Loucy (cell line): ENCODE data around the gene GPR146.
"Not testable (repeated sequence)": the region's sequence is repeated elsewhere in the genome, so short reads cannot be mapped to it uniquely, and the experiment has no call there.

Source experiments
- H2AFZ ChIP-seq: fragments of 200-600 bp; sonication (generic); 2 replicates; pipeline ENCODE4 v1.6.0; 2016; ENCODE audit warnings: antibody characterized with exemption, mild to moderate bottlenecking, low read length, moderate library complexity
- H3F3A ChIP-seq: fragments of 200-600 bp; 2 replicates; pipeline ENCODE4 v1.6.0; 2016; ENCODE audit warnings: antibody characterized with exemption, low read depth, mild to moderate bottlenecking
- H3K27me3 ChIP-seq: fragments of 200-600 bp; sonication (generic); 2 replicates; pipeline ENCODE4 v1.6.1; 2014; ENCODE audit warnings: low read length, mild to moderate bottlenecking; ENCODE audit not compliant: insufficient read depth, poor library complexity, severe bottlenecking
- H3K36me3 ChIP-seq: fragments of 200-600 bp; sonication (generic); 2 replicates; pipeline ENCODE4 v1.6.1; 2016; ENCODE audit warnings: low read length; ENCODE audit not compliant: insufficient read depth
- H3K4me1 ChIP-seq: fragments of 200-600 bp; sonication (generic); 2 replicates; pipeline ENCODE4 v1.5.1; 2014; ENCODE audit warnings: low read length, mild to moderate bottlenecking; ENCODE audit not compliant: insufficient read depth, poor library complexity, severe bottlenecking
- H3K4me2 ChIP-seq: fragments of 200-600 bp; sonication (generic); 2 replicates; pipeline ENCODE4 v1.6.0; 2014; ENCODE audit warnings: antibody characterized with exemption, low read length, low read depth, mild to moderate bottlenecking; ENCODE audit not compliant: poor library complexity, severe bottlenecking
- H3K4me3 ChIP-seq: fragments of 200-600 bp; sonication (generic); 2 replicates; pipeline ENCODE4 v1.5.1; 2014; ENCODE audit warnings: low read length, mild to moderate bottlenecking, mixed read lengths; ENCODE audit not compliant: poor library complexity, severe bottlenecking
- H3K79me2 ChIP-seq: fragments of 200-600 bp; sonication (generic); 2 replicates; pipeline ENCODE4 v1.6.1; 2014; ENCODE audit warnings: low read length; ENCODE audit not compliant: insufficient read depth
- H3K9ac ChIP-seq: fragments of 200-600 bp; sonication (generic); 2 replicates; pipeline ENCODE4 v1.6.0; 2014; ENCODE audit warnings: mild to moderate bottlenecking, low read depth, low read length, moderate library complexity; ENCODE audit not compliant: poor library complexity, severe bottlenecking
- H3K9me2 ChIP-seq: fragments of 200-600 bp; sonication (generic); replicated peaks from 2 replicates; pipeline ENCODE4 v1.6.1; 2016; ENCODE audit warnings: low read depth, low read length, mixed read lengths
- H3K9me3 ChIP-seq: fragments of 200-600 bp; sonication (generic); 2 replicates; pipeline ENCODE4 v1.6.1; 2014; ENCODE audit warnings: mild to moderate bottlenecking, antibody characterized with exemption, low read length, low read depth; ENCODE audit not compliant: insufficient read depth
- H4K20me1 ChIP-seq: fragments of 200-600 bp; sonication (generic); 2 replicates; pipeline ENCODE4 v1.6.0; 2014; ENCODE audit warnings: antibody characterized with exemption, low read length, mild to moderate bottlenecking; ENCODE audit not compliant: insufficient read depth, poor library complexity, severe bottlenecking
- EZH2phosphoT487 ChIP-seq: fragments of 200-600 bp; IDR thresholded peaks from 2 replicates; pipeline ENCODE4 v1.6.1; 2018; ENCODE audit warnings: antibody characterized with exemption, mild to moderate bottlenecking, moderate library complexity, borderline replicate concordance
- TF ChIP-seq, protein P1 (sequence below): fragments of 200-600 bp; sonication (generic); conservative IDR thresholded peaks from 2 replicates; pipeline ENCODE4 v1.5.1; 2014; ENCODE audit warnings: mild to moderate bottlenecking, antibody characterized with exemption, low read length

The GPR146 gene

DNA sequence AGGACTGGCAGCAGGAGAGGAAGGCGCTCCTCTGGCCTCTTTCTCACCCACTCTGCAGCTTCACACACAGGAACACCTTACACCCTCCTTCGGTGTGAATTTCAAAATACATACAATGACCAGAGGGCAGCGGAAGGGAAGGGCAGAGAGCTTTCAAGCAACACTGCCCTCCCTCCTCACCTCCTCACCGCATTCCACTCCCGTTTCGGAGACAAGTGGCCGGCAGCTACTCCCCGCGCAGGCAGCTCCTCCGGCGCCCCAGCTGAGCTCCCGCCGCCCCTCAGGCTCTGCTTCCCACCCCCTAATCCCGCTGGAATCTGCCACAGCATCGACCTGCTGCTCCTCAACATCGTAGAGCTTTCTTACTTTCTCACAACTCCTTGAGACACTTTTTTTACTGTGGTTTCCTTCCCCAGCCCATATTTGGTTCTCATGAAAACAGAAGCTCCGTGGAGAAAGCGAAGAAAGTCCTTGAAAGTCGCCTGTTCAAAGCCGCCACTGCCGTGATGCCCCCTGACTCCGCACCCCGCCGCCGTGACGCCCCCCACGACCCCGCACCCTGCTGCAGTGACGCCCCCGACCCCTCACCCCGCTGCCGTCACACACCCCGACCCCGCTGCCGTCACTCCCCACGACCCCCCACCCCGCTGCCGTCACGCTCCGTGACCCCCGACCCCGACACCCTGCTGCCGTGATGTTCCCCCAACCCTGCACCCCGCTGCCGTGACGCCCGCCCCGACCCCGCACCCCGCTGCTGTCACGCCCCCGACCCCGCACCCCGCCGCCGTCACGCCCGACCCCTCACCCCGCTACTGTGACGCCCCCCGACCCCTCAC is 29.0 kb downstream of the GPR146 start:
- Histone ChIP-seq H3K9me3 (no peaks in the 10 kb centered on the region), H3F3A (0 out of 2 replicates have a peak, but pooled peaks cover 3% of the 10 kb centered on the region), H2AFZ (no peak overlapping the region), H3K9me2 (no peaks in the 10 kb centered on the region), H3K4me3 (no peak overlapping the region), H3K9ac (no peak overlapping the region), H4K20me1 (no peaks in the 10 kb centered on the region), H3K79me2 (no peaks in the 10 kb centered on the region), H3K4me2 (no peak overlapping the region), H3K36me3 (no peaks in the 10 kb centered on the region), H3K4me1 (no peaks in the 10 kb centered on the region), H3K27me3 (no peaks in the 10 kb centered on the region)
- TF ChIP-seq, protein P1, sequence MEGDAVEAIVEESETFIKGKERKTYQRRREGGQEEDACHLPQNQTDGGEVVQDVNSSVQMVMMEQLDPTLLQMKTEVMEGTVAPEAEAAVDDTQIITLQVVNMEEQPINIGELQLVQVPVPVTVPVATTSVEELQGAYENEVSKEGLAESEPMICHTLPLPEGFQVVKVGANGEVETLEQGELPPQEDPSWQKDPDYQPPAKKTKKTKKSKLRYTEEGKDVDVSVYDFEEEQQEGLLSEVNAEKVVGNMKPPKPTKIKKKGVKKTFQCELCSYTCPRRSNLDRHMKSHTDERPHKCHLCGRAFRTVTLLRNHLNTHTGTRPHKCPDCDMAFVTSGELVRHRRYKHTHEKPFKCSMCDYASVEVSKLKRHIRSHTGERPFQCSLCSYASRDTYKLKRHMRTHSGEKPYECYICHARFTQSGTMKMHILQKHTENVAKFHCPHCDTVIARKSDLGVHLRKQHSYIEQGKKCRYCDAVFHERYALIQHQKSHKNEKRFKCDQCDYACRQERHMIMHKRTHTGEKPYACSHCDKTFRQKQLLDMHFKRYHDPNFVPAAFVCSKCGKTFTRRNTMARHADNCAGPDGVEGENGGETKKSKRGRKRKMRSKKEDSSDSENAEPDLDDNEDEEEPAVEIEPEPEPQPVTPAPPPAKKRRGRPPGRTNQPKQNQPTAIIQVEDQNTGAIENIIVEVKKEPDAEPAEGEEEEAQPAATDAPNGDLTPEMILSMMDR: no peak
- TF ChIP-seq EZH2phosphoT487: no peak

DNA sequence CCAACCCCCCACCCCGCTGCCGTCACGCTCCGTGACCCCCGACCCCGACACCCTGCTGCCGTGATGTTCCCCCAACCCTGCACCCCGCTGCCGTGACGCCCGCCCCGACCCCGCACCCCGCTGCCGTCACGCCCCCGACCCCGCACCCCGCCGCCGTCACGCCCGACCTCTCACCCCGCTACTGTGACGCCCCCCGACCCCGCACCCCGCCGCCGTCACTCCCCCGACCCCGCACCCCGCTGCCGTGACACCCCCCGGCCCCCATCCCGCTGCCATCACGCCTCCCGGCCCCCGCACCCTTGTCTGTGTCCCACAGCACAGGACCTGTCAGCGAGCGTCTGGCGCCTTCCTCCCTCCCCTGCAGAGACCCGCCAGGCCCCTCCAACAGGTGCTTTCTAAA is 29.7 kb downstream of the GPR146 start:
- not testable (repeated sequence) for H3K79me2 ChIP-seq, H3K4me3 ChIP-seq, H3K9me2 ChIP-seq, H3F3A ChIP-seq, H3K4me1 ChIP-seq, H4K20me1 ChIP-seq, H3K9me3 ChIP-seq, H3K27me3 ChIP-seq, H3K36me3 ChIP-seq, H2AFZ ChIP-seq, H3K9ac ChIP-seq, H3K4me2 ChIP-seq

DNA sequence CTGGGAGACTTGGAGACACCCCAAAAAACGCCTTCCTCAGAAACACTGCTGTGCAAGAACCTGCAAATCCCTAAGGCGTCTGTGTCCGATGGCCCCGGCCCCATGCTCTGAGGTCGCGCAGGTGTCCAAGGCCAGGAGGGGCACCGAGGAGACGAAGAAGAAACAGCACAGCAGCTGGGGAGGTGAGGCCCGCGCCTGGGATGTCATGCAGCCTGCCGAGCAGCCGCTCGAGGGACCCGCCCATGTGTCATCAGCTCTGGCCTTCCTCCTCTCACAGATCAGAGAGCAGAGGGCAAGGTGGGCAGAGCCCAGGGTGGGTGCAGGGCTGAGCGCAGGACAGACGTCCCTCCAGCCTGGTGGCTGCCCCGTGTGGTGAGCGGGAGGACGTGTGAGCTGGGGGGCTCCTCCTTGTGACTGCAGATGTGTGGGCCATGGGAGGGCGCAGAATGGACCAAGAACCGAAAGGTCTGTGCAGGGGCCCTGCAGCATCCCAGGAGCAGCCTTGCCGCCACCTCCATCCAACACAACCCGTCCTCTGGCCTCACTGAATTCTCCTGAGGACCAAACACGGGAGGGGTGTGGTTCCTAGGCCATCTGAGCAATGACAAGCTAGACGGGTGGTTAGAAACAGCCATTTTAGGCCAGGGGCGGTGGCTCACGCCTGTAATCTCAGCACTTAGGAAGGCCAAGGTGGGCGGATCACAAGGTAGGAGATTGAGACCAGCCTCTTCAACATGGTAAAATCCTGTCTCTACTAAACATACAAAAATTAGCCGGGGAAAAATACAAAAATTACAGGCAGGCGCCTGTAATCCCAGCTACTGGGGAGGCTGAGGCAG is 30.5 kb downstream of the GPR146 start:
- no peaks in the 10 kb centered on the region for H3K79me2 ChIP-seq
- no peak overlapping the region for H3K4me3 ChIP-seq
- H3K9me3 ChIP-seq: no peaks in the 10 kb centered on the region
- H3K36me3 ChIP-seq: no peaks in the 10 kb centered on the region
- peaks cover 6% of the 10 kb centered on the region for H3K4me1 ChIP-seq
- no peaks in the 10 kb centered on the region for H3K9me2 ChIP-seq
- H3K9ac ChIP-seq: no peak overlapping the region
- no peak overlapping the region for H2AFZ ChIP-seq
- H3K27me3 ChIP-seq: no peaks in the 10 kb centered on the region
- no peaks in the 10 kb centered on the region for H4K20me1 ChIP-seq
- H3F3A ChIP-seq: 0 out of 2 replicates have a peak, but pooled peaks cover 3% of the 10 kb centered on the region
- TF ChIP-seq, protein P1: no peak
- no peak for TF ChIP-seq EZH2phosphoT487
- H3K4me2 ChIP-seq: no peak overlapping the region
